Measurements from ENCODE around the gene SLC9A3.
"Not testable (repeated sequence)": the region's sequence is repeated elsewhere in the genome, so short reads cannot be mapped to it uniquely, and the experiment has no call there.

SLC9A3 gene

GRCh38 chr5:568809-569208 lies 44.6 kb upstream of the SLC9A3 start:
- no peak for DNase-seq (ENCODE audit: insufficient read length, low spot score)
- FAIRE-seq: no peak
- no peak for TF ChIP-seq PAX5 (IDR thresholded peaks at IDR 0.05; ENCODE audit: insufficient read depth, low read length, severe bottlenecking)

DNA sequence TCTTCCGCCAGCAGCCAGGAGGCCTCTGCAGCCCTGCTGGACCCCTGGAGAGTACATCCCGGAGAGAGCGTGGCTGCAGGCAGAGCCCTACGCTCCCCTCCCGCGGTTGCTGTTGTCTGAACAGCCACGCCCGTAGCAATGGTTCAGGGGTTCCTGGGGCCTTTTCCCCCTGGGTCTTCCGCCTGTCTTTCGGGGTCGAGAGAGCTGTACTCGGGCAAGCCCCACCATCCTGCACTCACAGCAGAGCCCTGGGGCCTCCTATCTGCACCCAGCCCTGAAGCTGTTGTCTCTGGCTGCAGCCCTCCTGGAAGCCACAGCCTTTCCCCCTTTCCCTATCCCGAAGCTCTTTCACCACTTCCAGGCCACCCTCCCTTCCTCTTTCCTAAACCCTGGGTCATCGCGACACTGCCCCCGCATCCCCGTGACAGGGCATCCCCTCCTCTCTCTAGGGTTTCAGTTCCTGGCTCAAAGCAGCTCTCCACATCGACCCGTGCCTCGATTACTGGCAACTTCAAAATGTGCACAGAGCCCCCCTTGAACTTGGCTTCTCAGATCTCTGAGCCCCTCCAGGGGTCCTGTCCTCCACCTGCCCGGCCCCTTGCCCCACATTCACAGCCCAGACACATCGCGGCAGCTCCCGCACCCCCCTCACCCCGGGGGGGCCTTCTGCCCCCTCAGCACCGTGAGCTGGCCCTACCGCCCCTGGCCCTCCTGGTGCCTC lies 44.0 kb upstream of the SLC9A3 start:
- TF ChIP-seq POLR2AphosphoS5 (IDR thresholded peaks at IDR 0.05; ENCODE audit: low read depth, low read length) (no peak), PAX5 (IDR thresholded peaks at IDR 0.05; ENCODE audit: insufficient read depth, low read length, severe bottlenecking) (no peak), POLR2A (IDR thresholded peaks at IDR 0.05; ENCODE audit: low read depth, low read length) (no peak), SPI1 (IDR thresholded peaks at IDR 0.05; ENCODE audit: low read depth, low read length) (no peak), POU2F2 (IDR thresholded peaks at IDR 0.05; ENCODE audit: low read depth, low read length) (no peak), TAF1 (IDR thresholded peaks at IDR 0.05; ENCODE audit: low read depth, low read length) (no peak)
- FAIRE-seq (no peak), DNase-seq (ENCODE audit: insufficient read length, low spot score) (no peak)

GRCh38 chr5:567664-568060 lies 43.4 kb upstream of the SLC9A3 start:
- DNase-seq (ENCODE audit: insufficient read length, low spot score): no peak
- no peak for FAIRE-seq
- TF ChIP-seq SPI1 (IDR thresholded peaks at IDR 0.05; ENCODE audit: low read depth, low read length) (no peak), PAX5 (IDR thresholded peaks at IDR 0.05; ENCODE audit: insufficient read depth, low read length, severe bottlenecking) (no peak), POLR2AphosphoS5 (IDR thresholded peaks at IDR 0.05; ENCODE audit: low read depth, low read length) (no peak), POU2F2 (IDR thresholded peaks at IDR 0.05; ENCODE audit: low read depth, low read length) (no peak), POLR2A (IDR thresholded peaks at IDR 0.05; ENCODE audit: low read depth, low read length) (no peak), TAF1 (IDR thresholded peaks at IDR 0.05; ENCODE audit: low read depth, low read length) (no peak)

DNA sequence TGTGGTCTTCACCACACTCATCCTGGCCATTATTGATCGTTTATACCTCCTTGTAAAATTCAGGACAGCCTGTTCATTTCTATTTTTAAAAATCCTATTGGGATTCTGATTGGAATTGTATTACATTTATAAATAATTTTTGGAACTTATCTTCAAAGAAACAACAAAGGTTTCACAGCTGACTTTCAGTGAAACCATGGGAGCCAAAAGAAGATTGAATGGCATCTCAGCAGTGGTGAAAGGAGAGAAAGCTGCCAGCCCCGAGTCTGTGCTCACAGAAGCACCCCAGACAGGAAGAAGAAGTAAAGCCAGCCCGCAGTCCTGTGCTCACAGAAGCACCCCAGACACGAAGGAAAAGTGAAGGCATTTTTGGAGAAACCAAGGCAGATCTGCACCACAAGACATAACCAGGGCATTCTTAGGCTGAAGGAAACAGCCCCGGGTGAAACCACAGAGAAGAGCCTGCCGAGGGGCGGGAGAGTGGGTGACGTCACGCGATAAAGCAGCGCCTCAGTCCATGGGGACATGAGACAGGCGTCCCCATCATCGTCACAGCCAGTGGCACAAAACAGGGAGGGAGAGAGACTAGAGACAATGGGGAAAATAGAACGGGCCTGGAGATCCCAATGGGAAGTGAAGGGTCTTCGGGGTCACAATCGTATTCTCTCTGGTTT lies 42.5 kb upstream of the SLC9A3 start:
- TF ChIP-seq TAF1 (IDR thresholded peaks at IDR 0.05; ENCODE audit: low read depth, low read length) (no peak), SPI1 (IDR thresholded peaks at IDR 0.05; ENCODE audit: low read depth, low read length) (no peak)
- no peak for DNase-seq (ENCODE audit: insufficient read length, low spot score)
- FAIRE-seq: no peak

- no peak for TF ChIP-seq POU2F2 (IDR thresholded peaks at IDR 0.05; ENCODE audit: low read depth, low read length)
- DNase-seq (ENCODE audit: insufficient read length, low spot score) (no peak), FAIRE-seq (no peak)
These were observed 41.7 kb upstream of the SLC9A3 start for GRCh38 chr5:565782-566440.

GRCh38 chr5:561408-561807 lies 37.2 kb upstream of the SLC9A3 start:
- DNase-seq (ENCODE audit: insufficient read length, low spot score): no peak
- FAIRE-seq: no peak
- TF ChIP-seq POLR2A (IDR thresholded peaks at IDR 0.05; ENCODE audit: low read depth, low read length): no peak
- TF ChIP-seq POLR2AphosphoS5 (IDR thresholded peaks at IDR 0.05; ENCODE audit: low read depth, low read length): no peak
- TF ChIP-seq PAX5 (IDR thresholded peaks at IDR 0.05; ENCODE audit: insufficient read depth, low read length, severe bottlenecking): no peak
- no peak for TF ChIP-seq SPI1 (IDR thresholded peaks at IDR 0.05; ENCODE audit: low read depth, low read length)
- no peak for TF ChIP-seq POU2F2 (IDR thresholded peaks at IDR 0.05; ENCODE audit: low read depth, low read length)
- no peak for TF ChIP-seq TAF1 (IDR thresholded peaks at IDR 0.05; ENCODE audit: low read depth, low read length)

DNA sequence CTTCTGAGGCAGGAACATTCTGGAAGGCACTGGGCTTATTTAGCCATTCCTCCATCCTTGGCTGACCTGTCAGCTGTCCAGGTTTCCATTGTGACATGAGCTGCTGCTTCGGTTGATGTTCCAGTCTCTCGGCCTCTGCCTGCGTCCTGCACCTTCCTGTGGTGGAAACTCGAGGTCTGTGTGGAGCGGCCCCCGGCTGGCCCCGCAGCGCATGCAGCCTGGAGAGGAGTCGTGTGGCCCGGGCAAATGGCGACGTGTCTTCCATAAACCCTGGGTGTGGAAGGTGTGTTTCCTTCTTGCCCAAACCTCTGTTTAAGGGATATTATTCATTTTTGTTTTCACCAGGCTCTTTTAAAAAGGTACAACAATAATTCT lies 36.5 kb upstream of the SLC9A3 start:
- no peak for DNase-seq (ENCODE audit: insufficient read length, low spot score)
- no peak for TF ChIP-seq TAF1 (IDR thresholded peaks at IDR 0.05; ENCODE audit: low read depth, low read length)
- TF ChIP-seq POU2F2 (IDR thresholded peaks at IDR 0.05; ENCODE audit: low read depth, low read length): no peak
- no peak for TF ChIP-seq SPI1 (IDR thresholded peaks at IDR 0.05; ENCODE audit: low read depth, low read length)
- TF ChIP-seq POLR2A (IDR thresholded peaks at IDR 0.05; ENCODE audit: low read depth, low read length): no peak
- no peak for TF ChIP-seq PAX5 (IDR thresholded peaks at IDR 0.05; ENCODE audit: insufficient read depth, low read length, severe bottlenecking)
- no peak for TF ChIP-seq POLR2AphosphoS5 (IDR thresholded peaks at IDR 0.05; ENCODE audit: low read depth, low read length)
- no peak for FAIRE-seq

- TF ChIP-seq POLR2A (IDR thresholded peaks at IDR 0.05; ENCODE audit: low read depth, low read length) (no peak), TAF1 (IDR thresholded peaks at IDR 0.05; ENCODE audit: low read depth, low read length) (no peak), POU2F2 (IDR thresholded peaks at IDR 0.05; ENCODE audit: low read depth, low read length) (no peak), PAX5 (IDR thresholded peaks at IDR 0.05; ENCODE audit: insufficient read depth, low read length, severe bottlenecking) (no peak), SPI1 (IDR thresholded peaks at IDR 0.05; ENCODE audit: low read depth, low read length) (no peak), POLR2AphosphoS5 (IDR thresholded peaks at IDR 0.05; ENCODE audit: low read depth, low read length) (no peak)
- DNase-seq (ENCODE audit: insufficient read length, low spot score) (no peak), FAIRE-seq (no peak)
These were observed 34.7 kb upstream of the SLC9A3 start for GRCh38 chr5:558871-559503.

DNA sequence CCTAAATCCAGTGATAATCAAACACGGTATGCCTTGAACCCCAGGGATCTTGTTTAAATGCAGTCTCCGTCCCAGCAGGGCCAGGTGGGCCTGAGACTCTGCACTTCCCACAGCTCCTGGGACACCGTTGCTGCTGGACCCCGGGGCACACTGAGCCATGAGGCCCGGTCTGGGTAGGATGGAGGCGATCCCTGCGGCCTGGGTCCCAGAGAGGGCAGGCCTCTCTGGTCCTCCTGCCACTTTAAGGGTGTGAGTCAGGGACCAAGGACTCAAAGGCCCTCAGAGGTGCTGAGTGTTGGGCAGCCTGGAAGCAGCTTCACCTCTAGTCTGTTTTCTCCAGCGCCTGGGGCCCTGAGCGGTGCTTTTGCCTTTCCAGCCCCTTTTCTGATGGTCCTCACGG lies 34.1 kb upstream of the SLC9A3 start:
- no peak for FAIRE-seq
- no peak for DNase-seq (ENCODE audit: insufficient read length, low spot score)
- TF ChIP-seq TAF1 (IDR thresholded peaks at IDR 0.05; ENCODE audit: low read depth, low read length) (no peak), POLR2AphosphoS5 (IDR thresholded peaks at IDR 0.05; ENCODE audit: low read depth, low read length) (no peak), POU2F2 (IDR thresholded peaks at IDR 0.05; ENCODE audit: low read depth, low read length) (no peak), SPI1 (IDR thresholded peaks at IDR 0.05; ENCODE audit: low read depth, low read length) (no peak), PAX5 (IDR thresholded peaks at IDR 0.05; ENCODE audit: insufficient read depth, low read length, severe bottlenecking) (no peak), POLR2A (IDR thresholded peaks at IDR 0.05; ENCODE audit: low read depth, low read length) (no peak)

DNA sequence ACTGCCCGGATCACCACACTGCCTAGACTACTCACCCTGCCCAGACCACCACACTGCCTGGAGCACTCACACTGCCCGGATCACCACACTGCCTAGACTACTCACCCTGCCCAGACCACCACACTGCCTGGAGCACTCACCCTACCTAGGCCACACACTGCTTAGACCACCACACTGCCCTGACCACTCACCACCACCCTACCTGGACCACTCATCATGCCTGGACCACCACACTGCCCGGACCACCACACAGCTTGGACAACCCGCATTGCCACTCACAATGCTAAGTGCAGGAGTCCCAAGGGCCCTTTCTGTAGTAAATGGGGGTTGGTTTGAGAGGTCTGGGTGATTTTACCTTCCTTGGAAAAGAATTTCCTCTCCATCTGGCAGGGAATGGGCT lies 33.7 kb upstream of the SLC9A3 start:
- not testable (repeated sequence) for DNase-seq (ENCODE audit: insufficient read length, low spot score); FAIRE-seq
